ENCODE measurements around the gene CD40.
"Not testable (repeated sequence)": the region's sequence is repeated elsewhere in the genome, so short reads cannot be mapped to it uniquely, and the experiment has no call there.

CD40 gene

GRCh38 chr20:46093531-46093930 lies 24.6 kb upstream of the CD40 start:
- DNase-seq (ENCODE audit: low read depth, low spot score): no peak

GRCh38 chr20:46099491-46100287 lies 18.4 kb upstream of the CD40 start:
- DNase-seq (ENCODE audit: low read depth, low spot score): peak; percentile 47

GRCh38 chr20:46100444-46100843 lies 17.7 kb upstream of the CD40 start:
- not testable (repeated sequence) for DNase-seq (ENCODE audit: low read depth, low spot score)

GRCh38 chr20:46100988-46101387 lies 17.1 kb upstream of the CD40 start:
- DNase-seq (ENCODE audit: low read depth, low spot score): no peak

- no peak for DNase-seq (ENCODE audit: low read depth, low spot score)
Observed at GRCh38 chr20:46101957-46102356, 16.2 kb upstream of the CD40 start.

- no peak for DNase-seq (ENCODE audit: low read depth, low spot score)
Observed at GRCh38 chr20:46102940-46103339, 15.2 kb upstream of the CD40 start.

GRCh38 chr20:46104262-46104661 lies 13.9 kb upstream of the CD40 start:
- no peak for DNase-seq (ENCODE audit: low read depth, low spot score)

GRCh38 chr20:46107061-46107460 lies 11.1 kb upstream of the CD40 start:
- no peak for DNase-seq (ENCODE audit: low read depth, low spot score)

GRCh38 chr20:46108435-46108841 lies 9.7 kb upstream of the CD40 start:
- no peak for DNase-seq (ENCODE audit: low read depth, low spot score)

GRCh38 chr20:46108976-46109375 lies 9.1 kb upstream of the CD40 start:
- DNase-seq (ENCODE audit: low read depth, low spot score): no peak

- DNase-seq (ENCODE audit: low read depth, low spot score): no peak
Observed at GRCh38 chr20:46111028-46111835, 6.9 kb upstream of the CD40 start.

- DNase-seq (ENCODE audit: low read depth, low spot score): no peak
Observed at GRCh38 chr20:46111836-46112212, 6.3 kb upstream of the CD40 start.

- DNase-seq (ENCODE audit: low read depth, low spot score): no peak
Observed at GRCh38 chr20:46112430-46113112, 5.5 kb upstream of the CD40 start.

GRCh38 chr20:46113113-46113470 lies 5.0 kb upstream of the CD40 start:
- DNase-seq (ENCODE audit: low read depth, low spot score): no peak

GRCh38 chr20:46114449-46114848 lies 3.7 kb upstream of the CD40 start:
- DNase-seq (ENCODE audit: low read depth, low spot score): no peak

- no peak for DNase-seq (ENCODE audit: low read depth, low spot score)
Observed at GRCh38 chr20:46118481-46119020, 437 bp downstream of the CD40 start.

- DNase-seq (ENCODE audit: low read depth, low spot score): no peak
Observed at GRCh38 chr20:46119028-46119546, 973 bp downstream of the CD40 start.

GRCh38 chr20:46119547-46119946 lies 1.4 kb downstream of the CD40 start:
- DNase-seq (ENCODE audit: low read depth, low spot score): no peak

- DNase-seq (ENCODE audit: low read depth, low spot score): no peak
Observed at GRCh38 chr20:46120136-46120535, 2.0 kb downstream of the CD40 start.

GRCh38 chr20:46121184-46121930 lies 3.2 kb downstream of the CD40 start:
- no peak for DNase-seq (ENCODE audit: low read depth, low spot score)

GRCh38 chr20:46122071-46122470 lies 4.0 kb downstream of the CD40 start:
- no peak for DNase-seq (ENCODE audit: low read depth, low spot score)

Measured in ELF-1 (cell line).